Dermis microvascular lymphatic vessel endothelial cell (primary cell): ENCODE results near the gene USHBP1. TPM values are rescaled to one million over a fixed set of nuclear protein-coding genes. Genes with fewer than 3 reads are reported as not detected.

Experiments used
- DNase-seq, 2 donors: peaks; one replicate each; pipeline versions ENCODE4 v3.0.0 to v3.0.0-alpha.2; 2010; ENCODE audit warnings: low read depth in 2 of 2
- total RNA-seq: library from RNA; depleted of rRNA; stranded (reverse); fragments of >200 nt; gene quantifications from 2 replicates; pipeline ENCODE4 v1.2.1, GENCODE V29; 2014

The USHBP1 gene
- total RNA-seq, 1 donor from 2014 or later = 20.9 TPM

- DNase-seq = no peak
Observed at GRCh38 chr19:17266026-17266425, 1.5 kb upstream of the USHBP1 start.

- DNase-seq = peak in 1 of 2 donors; percentile 11
Observed at GRCh38 chr19:17263712-17264640, 569 bp downstream of the USHBP1 start.

- DNase-seq = peak in 1 of 2 donors; percentile 10
Observed at GRCh38 chr19:17262557-17262956, 2.0 kb downstream of the USHBP1 start.

- DNase-seq = peak; percentile 57 to 79
Observed at GRCh38 chr19:17260842-17261325, 3.7 kb downstream of the USHBP1 start.

- no peak for DNase-seq
Observed at GRCh38 chr19:17259934-17260333, 4.6 kb downstream of the USHBP1 start.

GRCh38 chr19:17259118-17259780 lies 5.3 kb downstream of the USHBP1 start:
- no peak for DNase-seq

GRCh38 chr19:17256130-17256529 lies 8.4 kb downstream of the USHBP1 start:
- DNase-seq = no peak

- no peak for DNase-seq
Observed at GRCh38 chr19:17255150-17255621, 9.4 kb downstream of the USHBP1 start.

- no peak for DNase-seq
Observed at GRCh38 chr19:17254636-17255035, 9.9 kb downstream of the USHBP1 start.

- DNase-seq = no peak
Observed at GRCh38 chr19:17249887-17250548, 14.5 kb downstream of the USHBP1 start.

GRCh38 chr19:17248011-17248776 lies 16.4 kb downstream of the USHBP1 start:
- DNase-seq = no peak

- DNase-seq = no peak
Observed at GRCh38 chr19:17246681-17247425, 17.7 kb downstream of the USHBP1 start.

GRCh38 chr19:17245535-17245984 lies 19.0 kb downstream of the USHBP1 start, which contains the start of gene NR2F6:
Gene NR2F6 (minus strand): TSS chr19:17245919. CDS start chr19:17245220, 699 bp downstream.
- no peak for DNase-seq

- no peak for DNase-seq
Observed at GRCh38 chr19:17244618-17245534, 19.7 kb downstream of the USHBP1 start.

GRCh38 chr19:17243830-17244617 lies 20.5 kb downstream of the USHBP1 start:
- no peak for DNase-seq

- DNase-seq = no peak
Observed at GRCh38 chr19:17243211-17243829, 21.2 kb downstream of the USHBP1 start.

GRCh38 chr19:17242431-17243208 lies 21.9 kb downstream of the USHBP1 start:
- DNase-seq = no peak
